Activated CD4-positive, alpha-beta T cell treated with anti-CD3 and anti-CD28 coated beads for 48 hours (primary cell): ENCODE results near the gene GTF3C4.

Experiments
- DNase-seq: peaks from one replicate; pipeline ENCODE4 v3.0.0-alpha.2; 2020

GTF3C4 gene

GRCh38 chr9:132733260-132733815 is 63.1 kb downstream of the GTF3C4 start:
- no peak for DNase-seq

- no peak for DNase-seq
Measured at GRCh38 chr9:132739710-132740310, 69.5 kb downstream of the GTF3C4 start.

- no peak for DNase-seq
Measured at GRCh38 chr9:132740526-132741309, 70.5 kb downstream of the GTF3C4 start.

GRCh38 chr9:132742821-132743311 is 72.6 kb downstream of the GTF3C4 start:
- no peak for DNase-seq

- DNase-seq: no peak
Measured at GRCh38 chr9:132743931-132744479, 73.7 kb downstream of the GTF3C4 start.
